Sciatic nerve (tissue), 2 donors: ENCODE measurements around the gene JPH4. TPM values are rescaled to one million over a fixed set of nuclear protein-coding genes. Genes with fewer than 3 reads are reported as not detected.

ENCODE experiments used
- ATAC-seq: fragments of 200-7000 bp; cut with Tn5 transposase; one replicate; pipeline ENCODE4 v1.9.1; 2020; ENCODE audit warnings: mild to moderate bottlenecking, moderate library complexity
- DNase-seq: peaks from one replicate; pipeline ENCODE4 v3.0.0-alpha.2; 2020; ENCODE audit warnings: low spot score
- intact Hi-C: fragments of 100-400 bp; cut with DNase I; formaldehyde crosslinking; loops from one replicate; pipeline ENCODE4 v1.14.2; 2022
- total RNA-seq: library from RNA; stranded (reverse); fragmentation: NEBNext Ultra II Directional; extraction: Animal tissue kit (Norgen Biotek cat#: 25700); gene quantifications from one replicate; pipeline ENCODE4 v1.2.1, GENCODE V29; 2021
- donor health status: DM: no; HTN: no; CAD: no.
- donor health status: DM: no; HTN: no; CAD: no.

JPH4 gene
- total RNA-seq, 1 donor from 2014 or later = 0.85 TPM

- DNase-seq (no peak), ATAC-seq (no peak)
- intact Hi-C loops = no loop called here
These were observed 20.6 kb downstream of the JPH4 start for GRCh38 chr14:23557946-23558345.

GRCh38 chr14:23557521-23557920 lies 21.1 kb downstream of the JPH4 start:
- intact Hi-C loops = no loop called here
- no peak for DNase-seq
- ATAC-seq = no peak

- ATAC-seq = peak; percentile 5
- intact Hi-C loops = no loop called here
- DNase-seq = no peak
These were observed 21.7 kb downstream of the JPH4 start for GRCh38 chr14:23556700-23557440.

GRCh38 chr14:23555882-23556699 lies 22.5 kb downstream of the JPH4 start, which contains the start of gene THTPA:
THTPA (plus strand) TSS chr14:23556271; CDS start chr14:23556758, 487 bp downstream.
- intact Hi-C loops = no loop called here
- DNase-seq (peak; percentile 95), ATAC-seq (peak; percentile 95)

GRCh38 chr14:23555533-23555881 lies 23.1 kb downstream of the JPH4 start:
- intact Hi-C loops = no loop called here
- DNase-seq (no peak), ATAC-seq (no peak)

GRCh38 chr14:23551266-23552028 lies 27.1 kb downstream of the JPH4 start, which contains the start of gene ZFHX2:
ZFHX2 (minus strand) TSS chr14:23551765; CDS start chr14:23535325, 16,440 bp downstream.
- DNase-seq = peak; percentile 82
- intact Hi-C loops = no loop called here
- peak; percentile 68 for ATAC-seq

GRCh38 chr14:23550812-23551265 lies 27.8 kb downstream of the JPH4 start:
- DNase-seq (no peak), ATAC-seq (peak; percentile 14)
- intact Hi-C loops = no loop called here

- no peak for ATAC-seq
- DNase-seq = no peak
- intact Hi-C loops = no loop called here
These were observed 28.3 kb downstream of the JPH4 start for GRCh38 chr14:23550131-23550811.

GRCh38 chr14:23548351-23549318 lies 30.0 kb downstream of the JPH4 start:
- intact Hi-C loops = no loop called here
- DNase-seq (no peak), ATAC-seq (no peak)

- intact Hi-C loops = no loop called here
- no peak for DNase-seq
- no peak for ATAC-seq
These were observed 30.7 kb downstream of the JPH4 start for GRCh38 chr14:23547924-23548323.

- ATAC-seq (no peak), DNase-seq (no peak)
- intact Hi-C loops = no loop called here
These were observed 32.0 kb downstream of the JPH4 start for GRCh38 chr14:23546450-23547035.

GRCh38 chr14:23545740-23546365 lies 32.7 kb downstream of the JPH4 start:
- ATAC-seq (no peak), DNase-seq (no peak)
- intact Hi-C loops = no loop called here

GRCh38 chr14:23544511-23545447 lies 33.8 kb downstream of the JPH4 start:
- DNase-seq (no peak), ATAC-seq (peak; percentile 92)
- intact Hi-C loops = no loop called here

GRCh38 chr14:23543403-23543802 lies 35.2 kb downstream of the JPH4 start:
- intact Hi-C loops = no loop called here
- no peak for DNase-seq

GRCh38 chr14:23542261-23542660 lies 36.3 kb downstream of the JPH4 start:
- no peak for ATAC-seq
- intact Hi-C loops = no loop called here
- DNase-seq = no peak

More at GRCh38 chr14:23543403-23543802, 35.2 kb downstream of the JPH4 start:
- no peak for ATAC-seq

- ATAC-seq = no peak
- no peak for DNase-seq
- intact Hi-C loops = no loop called here
These were observed 38.5 kb downstream of the JPH4 start for GRCh38 chr14:23540141-23540469.
